Gastrocnemius medialis (tissue), 4 donors: ENCODE measurements around the gene VAV2. TPM values are rescaled to one million over a fixed set of nuclear protein-coding genes. Genes with fewer than 3 reads are reported as not detected.

Experiments
- ATAC-seq, 2 donors: fragments of 150-250 bp; one replicate each; pipeline ENCODE4 v1.9.1; 2016
- DNase-seq, 2 donors: peaks; one replicate each; pipeline ENCODE4 v3.0.0-alpha.2; 2019
- H3K27ac ChIP-seq, 4 donors: fragments of 200-600 bp; sonication (generic); 1 replicate in 1 of 4; 2 replicates in 3 of 4; pipeline ENCODE4 v1.5.1; 2016 to 2018; ENCODE audit warnings: mild to moderate bottlenecking in 2 of 4, moderate library complexity in 1 of 4
- H3K27me3 ChIP-seq, 3 donors: fragments of 200-600 bp; sonication (generic) in 2 of 3; 1 replicate in 1 of 3; 2 replicates in 2 of 3; pipeline versions ENCODE4 v1.5.1 to v1.6.0; 2016 to 2019; ENCODE audit warnings: mild to moderate bottlenecking in 1 of 3, moderate library complexity in 1 of 3
- H3K36me3 ChIP-seq, 2 donors: fragments of 200-600 bp; sonication (generic) in 1 of 2; one replicate each; pipeline ENCODE4 v1.5.1; 2017 to 2018
- H3K4me1 ChIP-seq, 2 donors: fragments of 200-600 bp; sonication (generic) in 1 of 2; one replicate each; pipeline ENCODE4 v1.5.1; 2016 to 2017; ENCODE audit warnings: mild to moderate bottlenecking in 2 of 2
- H3K4me3 ChIP-seq, 4 donors: fragments of 200-600 bp; sonication (generic) in 3 of 4; 1 replicate in 1 of 4; 2 replicates in 3 of 4; pipeline ENCODE4 v1.5.1; 2016 to 2019; ENCODE audit warnings: mild to moderate bottlenecking in 2 of 4
- H3K9me3 ChIP-seq, 3 donors: fragments of 200-600 bp; sonication (generic) in 2 of 3; 1 replicate in 1 of 3; 2 replicates in 2 of 3; pipeline ENCODE4 v1.5.1; 2016 to 2019
- CTCF ChIP-seq, 5 experiments: fragments of 450-650 bp in 3 of 5; fragments of 200-600 bp in 2 of 5; sonication (generic) in 2 of 5; IDR thresholded peaks in 4 of 5; conservative IDR thresholded peaks in 1 of 5; 1 replicate in 4 of 5; 2 replicates in 1 of 5; pipeline ENCODE4 v1.5.1; 2016 to 2019; ENCODE audit warnings: antibody characterized with exemption in 5 of 5, mild to moderate bottlenecking in 3 of 5, moderate library complexity in 3 of 5
- POLR2A ChIP-seq, 2 donors: fragments of 450-650 bp; IDR thresholded peaks; one replicate each; pipeline ENCODE4 v1.6.1; 2017; ENCODE audit warnings: antibody characterized with exemption in 2 of 2, mild to moderate bottlenecking in 2 of 2, moderate library complexity in 2 of 2
- in situ Hi-C, 4 donors: fragments of 200-750 bp; cut with MboI; loops; one replicate each; pipeline versions ENCODE4 v1.15.0 to v1.8.0; 2017; ENCODE audit warnings: low sequenced_read_pairs in 4 of 4
- intact Hi-C: fragments of 100-400 bp; cut with DNase I; formaldehyde crosslinking; loops from one replicate; pipeline ENCODE4 v1.15.1; 2023; ENCODE audit warnings: low total_unique reads
- total RNA-seq, 4 donors: library from RNA; depleted of rRNA; stranded (reverse); fragments of >200 nt; gene quantifications; one replicate each; pipeline versions ENCODE4 v1.1.0 to v1.2.3, GENCODE V29; 2016

The VAV2 gene
- total RNA-seq, 4 donors from 2014 or later: 0.51 to 1.2 (median 0.97) TPM

GRCh38 chr9:133876836-133877235, 115.3 kb downstream of the VAV2 start:
- intact Hi-C loops: no loop called here
- no peaks in the 10 kb centered on the region for H3K9me3 ChIP-seq
- no peak for DNase-seq
- TF ChIP-seq CTCF (IDR thresholded peaks at IDR 0.05 in 4 of 5, conservative IDR thresholded peaks at IDR 0.05 in 1 of 5) (no peak), POLR2A (IDR thresholded peaks at IDR 0.05) (no peak)
- no peaks in the 10 kb centered on the region for H3K4me1 ChIP-seq
- peaks cover 0 to 1% (median 0%) of the 10 kb centered on the region in 3 donors for H3K27me3 ChIP-seq
- no peak overlapping the region for H3K4me3 ChIP-seq
- in situ Hi-C loops: no loop called here
- no peak for ATAC-seq
- no peak overlapping the region for H3K27ac ChIP-seq
- H3K36me3 ChIP-seq: no peaks in the 10 kb centered on the region

- no peak overlapping the region for H3K27ac ChIP-seq
- ATAC-seq: no peak
- no peaks in the 10 kb centered on the region for H3K4me1 ChIP-seq
- no peak overlapping the region for H3K4me3 ChIP-seq
- intact Hi-C loops: no loop called here
- H3K36me3 ChIP-seq: no peaks in the 10 kb centered on the region
- TF ChIP-seq POLR2A (IDR thresholded peaks at IDR 0.05) (no peak), CTCF (IDR thresholded peaks at IDR 0.05 in 4 of 5, conservative IDR thresholded peaks at IDR 0.05 in 1 of 5) (no peak)
- in situ Hi-C loops: no loop called here
- H3K9me3 ChIP-seq: no peaks in the 10 kb centered on the region
- H3K27me3 ChIP-seq: peaks cover 0 to 3% (median 0%) of the 10 kb centered on the region in 3 donors
- DNase-seq: no peak
Observed at GRCh38 chr9:133876144-133876543, 116.0 kb downstream of the VAV2 start.

- H3K4me3 ChIP-seq: no peak overlapping the region
- ATAC-seq (no peak), DNase-seq (no peak)
- no peak overlapping the region for H3K27ac ChIP-seq
- H3K4me1 ChIP-seq: no peaks in the 10 kb centered on the region
- H3K27me3 ChIP-seq: peaks cover 0 to 3% (median 0%) of the 10 kb centered on the region in 3 donors
- no peaks in the 10 kb centered on the region for H3K9me3 ChIP-seq
- intact Hi-C loops: no loop called here
- no peak for TF ChIP-seq POLR2A (IDR thresholded peaks at IDR 0.05)
- no peak for TF ChIP-seq CTCF (IDR thresholded peaks at IDR 0.05 in 4 of 5, conservative IDR thresholded peaks at IDR 0.05 in 1 of 5)
- H3K36me3 ChIP-seq: no peaks in the 10 kb centered on the region
- in situ Hi-C loops: no loop called here
Observed at GRCh38 chr9:133875131-133875530, 117.0 kb downstream of the VAV2 start.

- H3K9me3 ChIP-seq: no peaks in the 10 kb centered on the region
- DNase-seq (no peak), ATAC-seq (no peak)
- in situ Hi-C loops (no loop called here), intact Hi-C loops (no loop called here)
- no peaks in the 10 kb centered on the region for H3K36me3 ChIP-seq
- TF ChIP-seq CTCF (IDR thresholded peaks at IDR 0.05 in 4 of 5, conservative IDR thresholded peaks at IDR 0.05 in 1 of 5): no peak
- no peaks in the 10 kb centered on the region for H3K4me1 ChIP-seq
- no peak overlapping the region for H3K4me3 ChIP-seq
- peaks cover 0 to 3% (median 0%) of the 10 kb centered on the region in 3 donors for H3K27me3 ChIP-seq
- no peak overlapping the region for H3K27ac ChIP-seq
Observed at GRCh38 chr9:133874659-133875058, 117.5 kb downstream of the VAV2 start.

- peaks cover 0 to 3% (median 0%) of the 10 kb centered on the region in 3 donors for H3K27me3 ChIP-seq
- no peaks in the 10 kb centered on the region for H3K36me3 ChIP-seq
- no peak for DNase-seq
- in situ Hi-C loops: no loop called here
- no peak for ATAC-seq
- intact Hi-C loops: no loop called here
- no peaks in the 10 kb centered on the region for H3K4me1 ChIP-seq
- H3K27ac ChIP-seq: no peak overlapping the region
- TF ChIP-seq CTCF (IDR thresholded peaks at IDR 0.05 in 4 of 5, conservative IDR thresholded peaks at IDR 0.05 in 1 of 5): no peak
- TF ChIP-seq POLR2A (IDR thresholded peaks at IDR 0.05): no peak
- no peaks in the 10 kb centered on the region for H3K9me3 ChIP-seq
- H3K4me3 ChIP-seq: no peak overlapping the region
Observed at GRCh38 chr9:133874060-133874657, 118.0 kb downstream of the VAV2 start.
